RPMI7951 (cell line): ENCODE data around the gene SAMD11. TPM values are rescaled to one million over a fixed set of nuclear protein-coding genes. Genes with fewer than 3 reads are reported as not detected.

Experiments
- DNase-seq: peaks from one replicate; pipeline ENCODE4 v3.0.0-alpha.2; 2012; ENCODE audit warnings: low read depth
- total RNA-seq: library from RNA; depleted of rRNA; stranded (reverse); fragments of >200 nt; shearing (Covaris generic); gene quantifications from 2 replicates; pipeline ENCODE4 v1.2.3, GENCODE V29; 2014

SAMD11 gene
- total RNA-seq, 1 experiment from 2014 or later = 0.48 TPM

DNA sequence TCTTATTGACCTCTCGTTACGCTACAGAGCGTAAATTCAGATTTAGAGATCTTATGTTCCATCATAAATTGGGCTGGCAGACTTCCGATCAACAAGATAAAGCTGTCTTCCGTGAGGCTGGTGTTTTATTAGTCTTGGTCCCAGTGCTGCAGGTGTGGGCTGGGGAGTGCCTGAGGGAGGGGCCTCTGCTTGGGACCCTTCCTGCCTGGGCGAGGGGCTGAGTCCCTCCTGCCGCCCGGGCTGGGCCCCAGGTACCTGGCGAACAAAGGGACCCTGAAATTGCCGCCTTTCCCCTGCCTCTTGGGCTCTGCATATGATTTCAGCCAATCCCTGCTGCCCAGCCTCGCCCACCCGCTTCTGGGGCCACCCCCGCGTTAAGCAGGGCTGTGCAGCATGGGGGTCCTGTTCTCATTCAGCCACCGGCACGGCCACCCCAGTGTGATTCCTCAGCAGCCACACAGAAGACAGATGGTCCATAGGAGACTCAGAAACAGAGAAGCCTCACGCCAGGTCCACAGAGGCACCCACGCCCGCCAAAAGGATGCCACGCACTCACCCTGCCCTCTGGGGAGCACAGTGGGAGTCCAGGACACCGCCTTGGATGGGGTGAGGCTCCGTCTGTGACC lies 6.1 kb upstream of the SAMD11 start:
- DNase-seq = no peak

DNA sequence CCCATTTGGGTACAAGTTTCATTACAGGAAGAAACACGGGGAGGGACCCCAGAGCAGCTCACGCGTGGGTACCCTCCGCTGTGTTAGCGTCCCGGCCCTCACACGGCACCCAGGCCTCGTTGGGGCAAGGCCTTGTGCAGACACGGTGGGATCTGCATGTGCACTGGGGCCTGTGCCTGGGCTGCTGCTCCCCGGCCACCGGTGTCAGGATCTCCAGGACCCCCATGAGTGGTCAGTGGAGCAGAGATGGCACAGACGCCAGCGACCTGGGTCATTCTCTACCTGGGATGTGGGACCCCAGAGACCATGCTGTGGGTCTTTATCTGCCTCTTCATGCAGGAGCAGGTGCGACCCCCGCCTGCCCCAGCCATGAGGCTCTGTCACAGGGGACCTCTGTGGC lies 5.4 kb upstream of the SAMD11 start:
- no peak for DNase-seq

GRCh38 chr1:918843-919242 lies 4.9 kb upstream of the SAMD11 start:
- no peak for DNase-seq

GRCh38 chr1:919271-919872 lies 4.4 kb upstream of the SAMD11 start:
- no peak for DNase-seq

- DNase-seq = no peak
Measured at GRCh38 chr1:920010-920409, 3.7 kb upstream of the SAMD11 start.

- no peak for DNase-seq
Measured at GRCh38 chr1:920521-920920, 3.2 kb upstream of the SAMD11 start.

GRCh38 chr1:921011-921837 lies 2.5 kb upstream of the SAMD11 start:
- DNase-seq = peak; percentile 73

- DNase-seq = no peak
Measured at GRCh38 chr1:923991-924655, 400 bp downstream of the SAMD11 start.

DNA sequence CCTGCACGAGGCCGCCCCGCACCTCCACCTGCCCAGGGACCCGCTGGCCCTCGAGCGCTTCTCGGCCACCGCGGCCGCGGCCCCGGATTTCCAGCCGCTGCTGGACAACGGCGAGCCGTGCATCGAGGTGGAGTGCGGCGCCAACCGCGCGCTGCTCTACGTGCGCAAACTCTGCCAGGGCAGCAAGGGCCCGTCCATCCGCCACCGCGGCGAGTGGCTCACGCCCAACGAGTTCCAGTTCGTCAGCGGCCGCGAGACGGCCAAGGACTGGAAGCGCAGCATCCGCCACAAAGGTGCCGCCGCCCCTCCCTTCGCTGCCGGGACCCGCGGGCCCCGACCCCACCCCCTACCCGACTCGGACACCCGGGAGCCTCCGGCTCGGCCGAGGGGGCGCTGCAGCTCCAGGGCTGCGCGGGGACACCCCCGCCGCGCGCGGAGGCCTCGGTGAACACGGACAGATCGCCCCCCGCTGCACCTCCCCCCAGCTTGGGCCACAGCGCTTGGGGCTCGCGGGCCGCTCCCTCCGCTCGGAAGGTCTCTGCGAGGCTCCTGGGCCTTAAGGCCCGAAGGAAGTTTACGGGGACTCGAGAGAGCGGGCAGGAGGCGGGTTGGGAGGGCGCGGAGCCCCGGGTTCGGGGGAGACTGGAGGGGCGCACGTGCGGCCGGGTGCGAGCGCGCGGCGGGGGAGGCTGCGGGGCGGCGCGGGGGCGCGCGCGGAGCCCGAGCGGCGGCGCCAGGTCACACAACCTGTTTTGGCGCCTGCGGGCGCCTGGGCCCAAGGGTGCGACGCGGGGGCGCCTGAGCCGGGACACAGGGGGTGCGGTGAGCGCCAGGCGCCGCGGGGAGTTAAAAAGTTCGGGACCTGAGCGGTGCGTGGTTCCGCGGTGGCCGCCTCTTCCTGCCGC lies 1.2 kb downstream of the SAMD11 start:
- peak; percentile 37 for DNase-seq

DNA sequence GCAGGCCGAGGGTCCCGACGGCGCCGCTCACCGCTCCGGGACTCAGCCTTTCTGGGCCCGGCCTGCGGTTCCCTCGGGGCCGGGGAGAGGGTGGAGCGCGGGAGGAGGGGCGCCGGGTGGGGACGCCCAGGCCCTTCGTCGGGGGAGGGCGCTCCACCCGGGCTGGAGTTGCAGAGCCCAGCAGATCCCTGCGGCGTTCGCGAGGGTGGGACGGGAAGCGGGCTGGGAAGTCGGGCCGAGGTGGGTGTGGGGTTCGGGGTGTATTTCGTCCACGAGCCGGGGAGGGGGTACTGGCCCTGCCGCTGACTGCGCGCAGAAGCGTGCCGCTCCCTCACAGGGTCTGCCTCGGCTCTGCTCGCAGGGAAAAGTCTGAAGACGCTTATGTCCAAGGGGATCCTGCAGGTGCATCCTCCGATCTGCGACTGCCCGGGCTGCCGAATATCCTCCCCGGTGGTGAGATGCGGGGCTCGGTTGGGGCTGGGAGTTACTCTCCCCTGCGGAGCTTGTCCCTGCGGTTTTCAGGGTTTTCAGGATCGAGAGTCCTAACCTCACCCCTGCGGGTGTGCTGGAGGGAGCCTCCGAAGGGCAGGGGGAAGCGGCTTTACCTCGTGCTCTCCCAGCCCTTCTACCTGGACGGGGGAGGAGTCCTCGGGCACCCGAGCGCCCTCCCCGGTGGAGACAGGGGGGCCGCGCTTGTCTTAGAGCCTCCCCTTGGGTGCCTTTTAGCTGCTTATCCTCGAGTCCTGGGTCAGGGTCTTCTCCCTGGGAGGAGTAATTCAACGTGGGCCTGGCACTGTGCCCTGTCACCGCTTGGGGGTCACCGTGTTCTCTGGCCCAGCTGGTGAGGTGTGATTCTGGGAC lies 2.1 kb downstream of the SAMD11 start:
- DNase-seq = no peak

DNA sequence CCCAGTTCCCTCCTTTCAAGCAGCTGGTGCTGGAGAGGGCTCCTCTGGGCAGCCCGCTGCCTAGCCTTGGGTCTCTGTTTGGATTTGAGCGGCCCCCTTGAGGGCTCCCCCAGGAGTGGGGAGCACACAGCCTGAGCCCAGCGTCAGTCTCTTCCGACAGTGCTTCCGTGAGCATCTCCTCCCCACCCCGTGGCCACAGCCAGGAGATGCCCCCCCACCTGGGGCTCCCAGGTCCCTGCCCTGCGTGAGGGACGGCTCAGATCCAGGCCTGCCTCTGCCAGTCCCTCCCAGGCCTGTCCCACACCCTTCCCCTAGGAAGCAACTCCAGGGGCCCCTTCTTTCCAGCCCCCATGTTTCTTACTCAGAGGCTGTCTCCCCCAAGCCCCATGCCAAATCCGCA lies 3.5 kb downstream of the SAMD11 start:
- DNase-seq = no peak

DNA sequence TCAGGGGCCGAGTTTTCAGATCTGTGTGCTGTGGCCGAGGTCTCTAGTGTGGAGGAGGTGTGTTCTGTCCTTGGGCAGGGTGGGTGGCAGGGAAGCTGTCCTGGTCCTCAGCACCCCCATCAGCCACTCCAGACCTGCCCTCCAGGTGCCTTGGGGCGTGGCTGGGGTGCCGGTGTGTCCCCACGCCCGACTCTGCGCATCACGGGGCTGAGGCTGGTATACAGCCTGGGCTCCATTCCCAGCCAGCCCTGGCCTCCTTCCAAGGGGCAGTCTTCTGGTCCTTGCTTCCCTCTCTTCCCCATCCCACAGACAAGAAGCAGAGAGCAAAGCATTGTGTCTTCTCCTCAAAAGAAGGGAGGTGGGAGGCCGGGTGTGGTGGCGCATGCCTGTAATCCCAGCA lies 4.0 kb downstream of the SAMD11 start:
- DNase-seq = no peak

GRCh38 chr1:928825-929661 lies 5.3 kb downstream of the SAMD11 start:
- no peak for DNase-seq

DNA sequence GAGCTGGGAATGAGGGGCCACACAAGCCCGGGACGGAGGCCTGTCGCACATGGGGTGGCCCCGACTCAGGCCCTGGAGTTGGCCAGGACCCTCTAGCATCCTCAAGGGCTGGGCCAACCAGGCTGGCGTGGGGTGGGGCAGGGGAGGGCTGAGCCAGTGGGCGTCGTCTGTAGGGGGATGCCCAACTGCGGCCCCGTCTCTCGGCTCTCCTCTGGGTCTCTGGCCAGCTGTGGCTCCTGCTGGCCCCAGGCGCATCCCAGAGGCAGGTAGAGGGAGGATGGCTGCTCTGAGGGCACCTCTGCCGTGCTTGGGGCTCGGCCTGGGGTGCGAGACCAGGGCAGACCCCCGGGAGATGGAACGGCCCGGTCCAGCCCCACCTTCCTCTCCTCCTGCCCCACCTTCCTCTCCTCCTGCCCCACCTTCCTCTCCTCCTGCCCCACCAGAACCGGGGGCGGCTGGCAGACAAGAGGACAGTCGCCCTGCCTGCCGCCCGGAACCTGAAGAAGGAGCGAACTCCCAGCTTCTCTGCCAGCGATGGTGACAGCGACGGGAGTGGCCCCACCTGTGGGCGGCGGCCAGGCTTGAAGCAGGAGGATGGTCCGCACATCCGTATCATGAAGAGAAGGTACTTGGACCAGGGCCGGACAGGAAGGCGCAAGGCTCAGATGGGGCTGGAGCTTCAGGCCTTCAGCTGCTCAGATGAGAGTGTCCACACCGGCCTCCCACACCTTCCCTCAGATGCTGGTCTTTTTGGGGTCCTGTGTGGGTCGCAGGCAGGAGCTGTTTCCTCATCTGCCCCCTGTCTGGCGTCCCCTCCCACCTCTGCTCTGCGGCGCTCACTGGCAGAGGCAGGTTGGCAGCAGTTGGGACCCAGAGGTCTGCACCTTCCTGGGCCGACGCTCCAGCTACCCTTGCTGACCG lies 6.2 kb downstream of the SAMD11 start:
- DNase-seq = no peak

DNA sequence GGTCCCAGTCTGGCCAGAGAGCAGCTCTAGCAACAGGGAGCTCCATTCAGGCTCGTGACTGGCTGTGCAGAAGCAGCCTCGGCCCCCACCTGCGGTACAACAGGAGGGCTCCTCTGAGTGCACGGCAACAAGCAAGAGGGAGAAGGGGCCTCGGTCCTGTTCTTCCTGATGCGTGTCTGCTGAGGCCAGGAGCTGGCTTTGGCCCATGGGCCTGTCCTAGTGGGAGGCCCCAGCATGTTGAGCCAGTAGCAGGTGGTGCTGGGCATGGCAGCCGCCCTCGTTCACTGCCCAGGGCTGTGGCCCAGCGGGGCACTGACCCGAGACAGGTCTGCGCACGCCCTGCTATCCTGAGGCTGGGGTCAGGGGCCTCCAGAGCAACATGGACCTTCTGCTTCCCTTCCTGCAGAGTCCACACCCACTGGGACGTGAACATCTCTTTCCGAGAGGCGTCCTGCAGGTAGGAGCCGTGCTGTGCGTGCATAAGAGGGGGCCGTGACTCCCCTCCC lies 7.0 kb downstream of the SAMD11 start:
- DNase-seq = no peak

GRCh38 chr1:931380-932172 lies 7.9 kb downstream of the SAMD11 start:
- DNase-seq = no peak

GRCh38 chr1:932173-932510 lies 8.4 kb downstream of the SAMD11 start:
- DNase-seq = no peak
